ENCODE data around the gene COQ8B.
"Not testable (repeated sequence)": the region's sequence is repeated elsewhere in the genome, so short reads cannot be mapped to it uniquely, and the experiment has no call there.

Gene COQ8B

DNA sequence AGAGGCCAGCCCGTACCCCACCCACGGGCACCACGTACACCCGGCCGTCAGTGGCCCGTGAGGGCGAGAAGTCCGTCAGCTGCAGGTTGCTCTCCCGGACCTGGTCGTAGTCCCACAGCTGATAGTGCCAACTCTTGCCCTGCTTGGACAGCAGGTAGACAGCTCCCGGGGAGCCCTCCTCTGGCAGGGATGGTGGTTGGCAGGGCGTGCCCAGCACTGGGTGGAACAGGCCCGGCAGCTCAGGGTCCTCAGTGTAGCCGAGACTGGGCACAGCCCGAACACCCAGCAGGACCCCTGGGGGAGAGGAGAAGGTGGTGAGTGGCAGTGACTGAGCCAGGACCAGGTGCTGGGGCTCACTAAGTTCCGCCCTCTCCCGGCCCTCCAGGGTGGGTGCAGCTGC is 25.8 kb upstream of the COQ8B start:
- DNase-seq (ENCODE audit: low spot score) = no peak

DNA sequence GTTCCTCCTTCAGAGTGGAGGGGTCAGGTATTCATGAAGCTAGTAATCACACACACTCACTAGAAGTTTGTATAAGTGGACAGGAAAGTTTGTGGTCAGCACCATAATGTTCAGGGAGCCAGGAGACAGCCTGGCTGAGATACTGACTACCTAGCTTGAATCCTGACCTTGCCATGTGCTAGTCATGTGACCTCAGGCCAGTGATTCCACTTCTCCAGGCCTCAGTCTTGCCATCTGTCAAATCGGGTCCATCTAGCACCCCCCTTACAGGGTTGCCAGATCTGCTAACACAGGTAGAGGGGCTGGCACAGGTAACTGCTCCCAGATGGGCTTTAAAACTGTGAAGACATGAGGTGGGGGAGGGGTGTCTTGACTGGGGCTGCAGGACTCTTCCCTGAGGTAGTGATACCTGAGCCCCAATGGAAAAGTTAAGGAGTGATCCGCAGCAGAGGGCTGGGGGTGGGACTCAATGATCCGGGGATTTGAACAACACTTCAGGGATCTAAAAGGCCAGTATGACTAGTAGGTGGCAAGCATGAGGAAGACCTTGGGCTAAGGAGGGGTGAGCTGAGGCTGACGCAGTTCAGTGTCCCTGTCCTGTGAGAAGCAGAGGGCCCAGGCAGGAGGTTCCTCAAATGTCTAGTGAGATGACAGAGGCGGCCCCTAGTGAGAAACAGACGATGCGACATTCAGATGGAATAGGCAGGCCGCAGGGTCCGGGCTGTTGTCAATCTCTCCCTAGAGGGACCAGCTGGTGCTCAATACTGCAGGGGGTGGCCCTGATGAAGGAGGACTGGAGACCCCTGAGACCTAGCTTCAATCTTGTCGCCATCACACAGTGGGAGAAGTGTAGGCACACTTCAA is 25.1 kb upstream of the COQ8B start:
- no peak for DNase-seq (ENCODE audit: low spot score)

DNA sequence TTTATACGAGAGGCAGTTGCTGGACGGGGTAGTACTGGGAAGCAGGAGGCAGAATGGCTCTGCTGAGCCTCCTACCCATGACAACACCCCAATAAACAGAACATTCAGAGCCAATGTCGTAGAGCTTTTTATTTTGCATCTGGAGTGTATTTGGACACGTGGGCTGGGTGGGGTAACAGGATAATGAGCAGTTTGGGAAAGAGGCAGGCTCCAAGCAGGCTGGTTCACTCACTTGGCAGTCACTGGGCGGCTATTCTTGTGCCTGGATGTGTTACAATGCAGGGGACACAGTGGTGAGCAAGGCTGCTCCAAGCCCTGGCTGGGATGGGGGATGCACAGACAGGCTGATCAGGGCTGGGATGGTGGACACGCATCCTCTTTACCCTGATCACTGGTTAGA is 24.1 kb upstream of the COQ8B start:
- no peak for DNase-seq (ENCODE audit: low spot score)

DNA sequence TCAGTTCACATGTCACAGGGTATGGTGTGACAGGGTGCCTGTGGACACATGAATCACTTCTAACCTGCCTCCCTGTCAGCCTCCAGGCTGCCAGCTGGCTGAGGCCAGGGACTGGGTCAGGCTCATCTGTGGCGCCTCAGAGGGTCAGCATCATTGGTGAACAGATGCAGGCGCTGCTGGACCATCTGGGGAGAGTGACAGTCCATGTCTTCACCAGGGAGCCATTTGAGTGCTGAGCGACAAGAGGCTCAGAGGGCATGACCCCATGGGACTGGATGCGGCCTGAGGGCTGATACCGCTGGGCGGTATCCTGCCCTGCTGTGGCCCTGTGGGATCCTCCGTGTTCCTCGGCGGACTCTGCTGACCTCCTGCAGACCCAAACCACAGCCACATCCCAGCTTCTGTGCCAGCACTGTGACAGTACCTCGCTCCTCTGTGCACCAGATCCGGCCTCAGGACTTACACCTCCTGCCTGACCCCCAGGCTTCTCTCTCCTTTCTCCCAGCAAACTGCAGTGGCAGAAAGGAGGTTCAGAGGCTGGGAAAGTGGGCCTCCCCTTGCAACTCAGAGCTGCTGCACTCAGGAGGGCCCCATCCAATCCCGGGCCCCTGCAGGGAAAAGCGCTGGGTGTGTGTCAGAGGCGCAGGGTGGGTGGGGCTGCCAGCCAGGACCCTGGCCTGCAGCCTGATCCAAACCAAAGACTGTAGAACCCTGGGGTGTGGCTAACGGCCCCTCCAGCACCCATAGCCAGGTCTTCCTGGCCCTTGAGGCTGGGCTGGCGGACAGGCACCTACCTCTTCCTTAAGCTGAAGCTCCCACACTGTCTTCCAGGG is 23.4 kb upstream of the COQ8B start:
- DNase-seq (ENCODE audit: low spot score) = no peak

DNA sequence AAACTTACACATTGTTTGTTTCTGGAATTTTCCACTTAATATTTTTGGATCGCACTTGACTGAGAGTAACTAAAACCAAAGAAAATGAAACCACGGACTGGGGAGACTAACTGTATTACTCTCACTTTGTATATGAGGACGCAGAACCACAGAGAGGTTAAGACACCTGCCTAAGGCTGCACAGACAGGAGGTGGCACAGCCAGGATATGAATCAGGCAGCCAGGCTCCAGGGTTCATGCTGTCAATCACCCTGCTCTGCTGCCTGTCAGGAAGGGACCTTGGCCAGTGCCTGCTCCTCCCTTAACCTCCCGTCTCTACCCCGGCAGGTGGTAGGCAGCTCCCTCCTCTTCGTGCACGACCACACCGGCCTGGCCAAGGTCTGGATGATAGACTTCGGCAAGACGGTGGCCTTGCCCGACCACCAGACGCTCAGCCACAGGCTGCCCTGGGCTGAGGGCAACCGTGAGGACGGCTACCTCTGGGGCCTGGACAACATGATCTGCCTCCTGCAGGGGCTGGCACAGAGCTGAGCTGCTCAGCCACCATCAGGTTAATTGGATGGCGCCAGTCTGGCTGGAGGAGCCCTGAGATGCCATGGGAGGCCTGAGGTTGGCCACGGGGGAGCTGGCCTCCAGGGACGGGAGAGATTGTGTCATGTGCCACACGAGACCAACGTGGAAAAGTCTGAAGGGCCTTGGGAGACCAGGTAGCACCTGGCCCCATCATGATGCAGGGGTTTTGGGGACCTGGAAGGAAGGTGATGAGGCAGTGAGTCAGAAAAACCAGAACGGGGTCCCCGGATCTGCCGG is 22.5 kb upstream of the COQ8B start:
- no peak for DNase-seq (ENCODE audit: low spot score)

DNA sequence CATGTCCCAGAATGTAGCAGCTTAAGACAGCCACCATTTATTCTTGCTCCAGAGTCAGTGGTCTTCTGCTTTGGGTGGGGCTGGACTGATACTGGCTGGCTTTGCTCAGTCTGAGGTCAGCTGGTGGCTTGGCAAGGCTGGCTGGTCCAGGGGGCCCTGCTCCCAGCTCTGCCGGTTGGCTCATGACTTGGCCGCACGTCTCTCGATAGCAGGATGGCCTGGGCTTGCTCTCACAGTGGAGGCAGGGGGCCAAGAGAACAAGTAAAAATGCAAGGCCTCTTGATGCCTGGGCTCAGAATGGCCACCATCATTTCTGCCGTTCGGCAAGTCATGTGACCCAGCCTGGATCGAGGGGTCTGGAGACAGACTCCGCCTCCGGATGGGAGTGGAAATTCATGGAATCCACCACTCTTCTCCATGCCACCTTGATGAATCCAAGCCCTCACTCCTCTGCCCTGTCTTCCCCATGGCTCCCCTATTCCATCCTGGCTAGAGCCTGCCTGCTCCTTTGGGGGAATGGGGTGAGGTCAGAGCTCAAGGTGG is 20.5 kb upstream of the COQ8B start:
- DNase-seq (ENCODE audit: low spot score) = no peak

DNA sequence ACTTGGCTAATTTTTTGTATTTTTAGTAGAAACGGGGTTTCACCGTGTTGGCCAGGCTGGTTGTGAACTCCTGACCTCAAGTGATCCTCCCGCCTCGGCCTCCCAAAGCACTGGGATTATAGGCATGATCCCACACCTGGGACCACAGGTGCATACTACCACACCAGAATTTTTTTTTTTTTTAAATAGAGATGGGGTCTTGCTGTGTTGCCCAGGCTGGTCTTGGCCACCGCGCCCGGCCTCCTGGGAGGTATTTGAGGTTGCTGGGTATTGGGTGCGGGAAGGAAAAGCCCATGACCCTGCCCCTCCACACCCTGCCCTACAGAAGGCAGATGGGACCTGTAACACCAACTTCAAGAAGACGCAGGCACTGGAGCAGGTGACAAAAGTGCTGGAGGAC is 20.0 kb upstream of the COQ8B start:
- no peak for DNase-seq (ENCODE audit: low spot score)

DNA sequence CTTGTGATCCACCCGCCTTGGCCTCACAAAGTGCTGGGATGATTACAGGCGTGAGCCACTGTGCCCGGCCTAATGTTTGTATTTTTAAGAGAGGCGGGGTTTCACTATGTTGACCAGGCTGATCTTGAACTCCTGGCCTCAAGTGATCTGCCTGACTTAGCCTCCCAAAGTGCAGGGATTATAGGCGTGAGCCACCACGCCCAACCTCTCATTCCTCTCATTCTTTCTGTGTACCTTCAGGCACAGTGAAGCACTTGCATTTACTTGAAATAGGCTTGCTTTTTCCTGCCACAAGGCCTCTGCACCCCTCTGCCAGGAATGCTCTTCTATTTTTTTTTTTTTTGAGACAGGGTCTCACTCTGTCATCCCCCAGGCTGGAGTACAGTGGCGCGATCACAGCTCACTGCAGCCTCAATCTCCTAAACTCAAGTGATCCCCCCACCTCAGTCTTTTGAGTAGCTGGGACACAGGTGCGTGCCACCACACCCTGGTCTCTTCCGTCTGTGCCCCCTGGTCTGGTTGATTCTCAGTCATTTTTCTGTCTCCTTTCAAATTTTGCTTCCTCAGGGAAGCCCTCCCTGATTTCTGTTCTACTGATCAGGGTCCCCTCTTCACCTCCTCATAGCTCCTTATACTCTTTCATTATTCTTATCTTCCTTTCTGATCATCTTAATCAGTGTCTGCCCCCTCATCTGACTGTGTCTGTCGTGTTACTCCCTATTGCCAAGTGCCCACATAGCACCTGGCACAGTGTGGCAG is 18.5 kb upstream of the COQ8B start:
- DNase-seq (ENCODE audit: low spot score) = no peak

DNA sequence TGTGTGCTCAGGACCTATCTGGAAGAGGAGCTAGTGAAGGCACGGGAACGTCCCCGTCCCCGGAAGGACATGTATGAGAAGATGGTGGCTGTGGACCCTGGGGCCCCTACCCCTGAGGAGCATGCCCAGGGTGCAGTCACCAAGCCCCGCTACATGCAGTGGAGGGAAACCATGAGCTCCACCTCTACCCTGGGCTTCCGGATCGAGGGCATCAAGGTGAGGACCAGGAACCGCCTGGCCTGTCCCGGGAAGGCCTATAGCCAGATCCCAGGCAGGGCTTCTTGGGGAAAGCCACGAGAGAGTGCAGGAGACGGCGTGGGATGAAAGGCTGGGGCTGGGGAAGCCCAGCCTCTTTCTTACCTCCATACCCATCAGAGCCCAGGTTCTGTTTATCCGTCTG is 16.5 kb upstream of the COQ8B start:
- no peak for DNase-seq (ENCODE audit: low spot score)

DNA sequence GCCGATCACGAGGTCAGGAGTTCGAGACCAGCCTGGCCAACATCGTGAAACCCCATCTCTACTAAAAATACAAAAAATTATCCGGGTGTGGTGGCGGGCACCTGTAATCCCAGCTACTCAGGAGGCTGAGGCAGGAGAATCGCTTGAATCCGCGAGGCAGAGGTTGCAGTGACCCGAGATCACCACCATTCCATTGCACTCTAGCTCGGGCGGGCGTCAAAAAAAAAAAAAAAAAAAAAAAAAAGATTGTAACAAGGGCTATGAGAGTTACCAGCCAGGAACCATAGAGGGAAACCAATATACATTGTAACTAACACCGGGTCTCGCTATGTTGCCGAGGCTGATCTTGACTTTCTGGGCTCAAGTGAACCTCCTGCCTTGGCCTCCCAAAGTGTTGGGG is 15.6 kb upstream of the COQ8B start:
- not testable (repeated sequence) for DNase-seq (ENCODE audit: low spot score)

DNA sequence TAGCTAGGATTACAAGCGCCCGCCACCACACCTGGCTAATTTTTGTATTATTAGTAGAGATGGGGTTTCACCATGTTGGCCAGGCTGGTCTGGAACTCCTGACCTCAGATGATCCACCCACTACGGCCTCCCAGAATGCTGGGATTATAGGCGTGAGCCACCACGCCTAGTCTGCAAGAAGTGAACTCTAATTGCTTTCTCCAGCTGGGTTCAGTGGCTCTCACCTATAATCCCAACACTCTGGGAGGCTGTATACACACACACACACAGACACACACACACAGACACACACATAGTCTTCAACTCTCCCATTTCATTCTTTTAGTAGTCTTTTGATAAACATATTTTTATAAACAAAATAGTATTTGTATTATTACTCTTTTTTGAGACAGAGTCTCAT is 13.4 kb upstream of the COQ8B start:
- not testable (repeated sequence) for DNase-seq (ENCODE audit: low spot score)

DNA sequence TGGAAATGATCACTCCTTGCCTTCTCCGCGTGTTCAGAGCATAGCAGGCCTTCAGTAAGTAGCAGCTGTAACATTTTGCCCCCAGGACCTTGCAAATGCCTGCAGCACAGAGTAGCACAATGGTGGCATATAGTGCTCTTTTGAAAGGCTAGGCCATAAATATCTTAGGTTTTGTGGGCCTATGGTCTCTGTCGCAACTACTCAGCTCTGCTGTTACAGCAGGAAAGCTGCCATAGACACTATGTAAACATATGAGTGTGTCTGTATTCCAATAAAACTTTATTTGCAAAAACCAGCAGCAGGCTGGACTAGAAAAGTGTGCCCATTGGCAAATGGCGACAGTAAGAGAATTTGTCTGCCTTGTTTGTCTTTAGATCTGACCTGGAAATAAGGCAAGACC is 9.6 kb upstream of the COQ8B start:
- DNase-seq (ENCODE audit: low spot score) = no peak

DNA sequence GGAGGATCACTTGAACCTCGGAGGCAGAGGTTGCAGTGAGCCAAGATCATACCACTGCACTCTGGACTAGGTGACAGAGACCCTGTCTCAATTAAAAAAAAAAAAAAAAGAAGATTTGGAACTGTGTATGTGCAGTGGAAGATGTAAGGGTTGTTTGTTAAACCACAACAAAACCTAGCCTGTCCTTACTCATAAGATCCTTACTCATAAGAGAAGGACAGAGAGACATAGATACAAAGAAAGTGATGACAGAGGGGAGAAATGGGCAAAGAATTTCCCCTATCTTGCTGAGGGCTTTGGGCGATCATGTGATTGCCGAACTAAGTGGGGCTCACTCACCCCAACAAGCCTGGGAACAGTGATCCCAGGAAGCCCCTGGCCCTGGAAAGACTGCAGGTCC is 8.2 kb upstream of the COQ8B start:
- no peak for DNase-seq (ENCODE audit: low spot score)

DNA sequence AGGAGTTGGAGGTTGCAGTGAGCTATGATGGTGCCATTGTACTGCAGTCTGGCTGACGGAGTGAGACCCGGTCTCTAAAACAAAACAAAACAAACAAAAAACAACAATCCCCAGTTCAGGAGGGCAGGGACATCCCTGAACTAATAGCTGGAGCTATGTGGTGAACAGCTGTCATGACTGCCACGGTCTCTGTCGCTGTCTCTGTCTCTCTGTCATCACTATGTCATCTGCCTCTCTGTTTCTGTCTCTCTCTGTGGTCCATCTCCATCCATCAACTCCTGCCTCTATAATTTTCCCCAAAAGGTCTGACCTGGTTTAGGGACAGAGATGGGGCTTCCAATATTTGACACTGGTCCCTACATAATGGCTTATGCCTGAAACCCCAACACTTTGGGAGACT is 7.6 kb upstream of the COQ8B start:
- DNase-seq (ENCODE audit: low spot score) = no peak

DNA sequence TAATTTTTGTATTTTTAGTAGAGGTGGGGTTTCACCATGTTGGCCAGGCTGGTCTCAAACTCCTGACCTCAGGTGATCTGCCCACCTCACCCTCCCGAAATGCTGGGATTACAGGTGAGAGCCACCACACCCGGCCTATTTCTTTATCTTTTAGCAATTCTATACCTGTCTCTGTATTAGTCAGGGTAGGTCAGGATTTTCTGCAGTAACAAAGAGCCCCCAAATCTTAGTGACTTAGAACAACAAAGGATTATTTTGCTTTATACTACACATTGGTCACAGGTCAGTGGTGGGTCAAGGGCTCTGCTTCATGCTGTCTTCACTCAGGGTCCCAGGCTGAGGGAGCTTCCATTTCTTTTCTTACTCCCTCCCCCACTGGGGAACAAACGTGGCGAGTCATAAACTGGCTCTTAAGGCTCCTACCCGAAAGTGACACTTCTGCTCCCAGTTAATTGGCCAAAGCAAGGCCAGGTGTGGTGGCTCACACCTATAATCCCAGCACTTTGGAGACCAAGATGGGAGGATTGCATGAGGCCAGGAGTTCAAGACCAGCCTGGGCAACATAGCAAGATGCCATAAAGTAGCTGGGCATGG is 7.1 kb upstream of the COQ8B start:
- no peak for DNase-seq (ENCODE audit: low spot score)

DNA sequence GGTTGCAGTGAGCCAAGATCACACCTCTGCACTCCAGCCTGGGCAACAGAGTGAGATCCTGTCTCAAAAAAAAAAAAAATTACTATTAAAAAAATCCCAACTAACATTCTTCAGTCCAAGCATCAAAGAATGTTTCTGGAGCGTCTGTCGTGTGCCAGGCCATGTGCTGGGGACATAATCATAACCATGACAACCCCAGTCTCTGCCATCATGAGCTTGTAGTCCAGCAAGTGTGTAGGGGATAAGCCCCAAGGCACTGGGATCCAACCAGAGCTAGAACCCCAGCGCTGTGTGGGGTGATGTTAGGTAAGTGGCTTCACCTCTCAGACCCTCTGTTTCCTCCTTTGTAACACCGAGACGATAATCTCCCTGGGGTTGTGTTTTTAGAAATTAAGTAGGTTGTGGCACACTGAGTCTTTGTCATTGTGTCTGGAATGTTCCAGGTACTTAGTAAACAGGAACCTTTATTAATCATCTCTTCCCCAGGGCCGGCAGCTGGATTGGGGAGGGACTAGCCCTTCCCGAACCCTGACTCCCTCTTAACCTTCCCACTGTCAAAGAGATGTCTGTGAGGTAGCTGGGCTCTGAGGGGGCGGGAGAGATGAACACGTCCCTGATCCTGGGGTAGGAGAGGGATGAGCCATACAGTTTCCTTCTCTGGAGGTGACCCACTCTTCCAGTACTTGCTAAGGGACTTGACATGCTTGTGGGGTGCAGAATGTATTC is 5.4 kb upstream of the COQ8B start:
- no peak for DNase-seq (ENCODE audit: low spot score)

DNA sequence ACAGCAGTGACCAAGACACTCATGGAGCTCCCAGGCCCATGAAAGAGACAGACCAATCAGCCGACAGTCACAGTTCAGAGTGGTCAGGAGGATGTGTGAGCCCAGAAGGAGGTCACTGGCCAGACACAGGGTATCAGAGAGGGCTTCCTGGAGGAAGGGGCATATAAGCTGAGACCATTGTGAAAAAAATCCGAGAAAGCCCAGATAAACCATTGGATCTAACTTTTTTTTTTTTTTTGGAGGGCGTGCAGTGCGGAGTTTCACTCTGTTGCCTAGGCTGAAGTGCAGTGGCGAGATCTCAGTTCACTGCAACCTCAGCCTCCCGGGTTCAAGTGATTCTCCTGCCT is 4.4 kb upstream of the COQ8B start:
- no peak for DNase-seq (ENCODE audit: low spot score)

DNA sequence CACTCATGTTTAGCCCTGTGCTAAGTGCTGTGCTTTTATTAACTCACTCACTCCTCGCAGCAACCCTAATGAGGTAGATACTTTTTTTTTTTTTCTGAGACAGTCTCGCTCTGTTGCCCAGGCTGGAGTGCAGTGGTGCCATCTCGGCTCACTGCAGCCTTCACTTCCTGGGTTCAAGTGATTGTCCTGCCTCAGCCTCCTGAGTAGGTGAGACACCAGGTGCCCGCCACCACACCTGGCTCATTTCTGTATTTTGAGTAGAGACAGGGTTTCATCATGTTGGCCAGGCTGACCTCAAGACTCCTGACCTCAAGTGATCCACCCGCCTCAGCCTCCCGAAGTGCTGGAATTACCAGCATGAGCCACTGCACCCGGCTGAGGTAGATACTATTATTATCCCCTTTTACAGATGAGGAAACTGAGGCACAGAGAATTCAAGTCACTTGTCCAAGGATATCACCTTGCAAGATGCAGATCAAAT is 2.8 kb upstream of the COQ8B start:
- no peak for DNase-seq (ENCODE audit: low spot score)

DNA sequence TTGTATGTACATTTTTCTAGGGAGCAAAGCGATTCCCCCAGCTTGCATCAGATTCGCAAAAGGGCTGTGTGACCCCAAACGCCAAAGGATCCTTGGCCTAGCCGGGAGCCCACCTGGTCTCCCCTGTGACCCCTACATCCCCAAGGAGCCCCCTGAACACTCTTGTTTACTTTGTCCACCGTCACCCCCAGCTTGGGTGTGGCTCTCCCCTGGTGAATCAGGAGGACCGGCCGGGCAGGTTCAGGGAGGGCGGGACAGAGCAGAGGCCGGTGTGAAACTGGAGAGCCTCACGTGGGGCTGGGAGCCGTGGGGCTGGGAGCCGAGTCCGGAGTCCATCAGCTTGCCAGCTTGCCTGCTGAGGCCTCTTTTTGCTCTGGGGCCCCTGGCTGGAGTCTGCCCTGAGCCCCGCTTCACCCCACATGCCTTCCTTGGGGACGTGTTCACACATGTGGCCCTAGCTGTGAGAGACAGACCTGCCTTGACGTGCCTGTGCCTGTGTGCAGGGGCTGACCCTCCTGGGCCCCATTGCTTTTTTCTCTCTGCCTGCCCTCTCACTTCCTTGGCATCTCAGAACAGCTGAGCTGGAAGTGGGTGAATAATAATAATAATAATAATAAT is 2.2 kb upstream of the COQ8B start:
- peak; percentile 84 for DNase-seq (ENCODE audit: low spot score)

Measured in SW480 (cell line).